H9 (cell line): Measurements from ENCODE around the gene GMNN. TPM values are rescaled to one million over a fixed set of nuclear protein-coding genes. Genes with fewer than 3 reads are reported as not detected.

ENCODE experiments used
- DNase-seq: peaks from one replicate; pipeline ENCODE4 v3.0.0-alpha.2; 2017
- H2AFZ ChIP-seq: one replicate; pipeline ENCODE4 v1.6.1; 2013; ENCODE audit warnings: mild to moderate bottlenecking, low read length, control low read depth, moderate library complexity
- H2AK5ac ChIP-seq: 2 replicates; pipeline ENCODE4 v1.6.1; 2013; ENCODE audit warnings: low read length, control low read depth, mixed read lengths; ENCODE audit not compliant: insufficient read length
- H2BK120ac ChIP-seq: one replicate; pipeline ENCODE4 v1.6.1; 2013; ENCODE audit warnings: low read depth, mild to moderate bottlenecking, low read length, control low read depth, inconsistent platforms; ENCODE audit not compliant: poor library complexity, severe bottlenecking
- H2BK12ac ChIP-seq: 2 replicates; pipeline ENCODE4 v1.6.1; 2013; ENCODE audit warnings: low read length, control low read depth, mixed read lengths, low read depth; ENCODE audit not compliant: insufficient read length
- H2BK15ac ChIP-seq: 2 replicates; pipeline ENCODE4 v1.6.1; 2013; ENCODE audit warnings: low read depth, low read length, control low read depth
- H2BK20ac ChIP-seq: one replicate; pipeline ENCODE4 v1.6.1; 2013; ENCODE audit warnings: low read depth, mild to moderate bottlenecking, low read length, control low read depth, inconsistent platforms; ENCODE audit not compliant: poor library complexity, severe bottlenecking
- H2BK5ac ChIP-seq: 2 replicates; pipeline ENCODE4 v1.6.1; 2013; ENCODE audit warnings: low read length, control low read depth, mixed read lengths; ENCODE audit not compliant: insufficient read length
- H3K14ac ChIP-seq: 2 replicates; pipeline ENCODE4 v1.6.1; 2013; ENCODE audit warnings: low read length, control low read depth; ENCODE audit not compliant: insufficient read depth
- H3K18ac ChIP-seq: 2 replicates; pipeline ENCODE4 v1.6.1; 2013; ENCODE audit warnings: low read depth, mild to moderate bottlenecking, mixed read lengths, low read length, control low read depth; ENCODE audit not compliant: insufficient read length
- H3K23ac ChIP-seq: 2 replicates; pipeline ENCODE4 v1.6.1; 2013; ENCODE audit warnings: low read length, control low read depth, mixed read lengths, low read depth; ENCODE audit not compliant: insufficient read length
- H3K23me2 ChIP-seq: 2 replicates; pipeline ENCODE4 v1.6.1; 2013; ENCODE audit warnings: low read depth, mild to moderate bottlenecking, mixed read lengths, low read length, control low read depth; ENCODE audit not compliant: insufficient read length, poor library complexity, severe bottlenecking
- H3K27ac ChIP-seq: 2 replicates; pipeline ENCODE4 v1.5.1; 2013; ENCODE audit warnings: low read length, control low read depth, mixed read lengths, low read depth; ENCODE audit not compliant: insufficient read length
- H3K27me3 ChIP-seq: 2 replicates; pipeline ENCODE4 v1.6.1; 2013; ENCODE audit warnings: low read length, control low read depth, inconsistent platforms; ENCODE audit not compliant: insufficient read depth
- H3K4ac ChIP-seq: 2 replicates; pipeline ENCODE4 v1.6.1; 2013; ENCODE audit warnings: low read depth, mild to moderate bottlenecking, control low read depth, inconsistent platforms, low read length, moderate library complexity
- H3K4me1 ChIP-seq: 2 replicates; pipeline ENCODE4 v1.6.1; 2013; ENCODE audit warnings: low read length, control low read depth, inconsistent platforms; ENCODE audit not compliant: insufficient read depth
- H3K4me2 ChIP-seq: 2 replicates; pipeline ENCODE4 v1.6.1; 2013; ENCODE audit warnings: low read length, control low read depth, mixed read lengths; ENCODE audit not compliant: insufficient read length, insufficient read depth
- H3K56ac ChIP-seq: 2 replicates; pipeline ENCODE4 v1.6.1; 2013; ENCODE audit warnings: low read depth, mild to moderate bottlenecking, mixed read lengths, low read length, control low read depth; ENCODE audit not compliant: insufficient read length
- H3K79me1 ChIP-seq: 2 replicates; pipeline ENCODE4 v1.6.1; 2013; ENCODE audit warnings: low read depth, mild to moderate bottlenecking, moderate library complexity, low read length, control low read depth, inconsistent platforms; ENCODE audit not compliant: insufficient read depth, poor library complexity, severe bottlenecking
- H3K79me2 ChIP-seq: 2 replicates; pipeline ENCODE4 v1.6.1; 2013; ENCODE audit warnings: low read length, control low read depth, inconsistent platforms; ENCODE audit not compliant: insufficient read depth
- H3K9ac ChIP-seq: 2 replicates; pipeline ENCODE4 v1.6.1; 2013; ENCODE audit warnings: low read length, control low read depth, mixed read lengths; ENCODE audit not compliant: insufficient read length; ENCODE audit errors: extremely low read depth
- H3K9me3 ChIP-seq: one replicate; pipeline ENCODE4 v1.6.1; 2013; ENCODE audit warnings: low read depth, low read length, inconsistent platforms; ENCODE audit not compliant: control insufficient read depth
- H3T11ph ChIP-seq: one replicate; pipeline ENCODE4 v1.6.1; 2013; ENCODE audit warnings: mild to moderate bottlenecking, low read length, control low read depth, inconsistent platforms
- H4K20me1 ChIP-seq: one replicate; pipeline ENCODE4 v1.6.1; 2013; ENCODE audit not compliant: control insufficient read depth, insufficient read length, insufficient read depth
- H4K5ac ChIP-seq: 2 replicates; pipeline ENCODE4 v1.6.1; 2013; ENCODE audit warnings: low read depth, mild to moderate bottlenecking, mixed read lengths, low read length, control low read depth; ENCODE audit not compliant: insufficient read length
- H4K8ac ChIP-seq: replicated peaks from 2 replicates; pipeline ENCODE4 v1.6.1; 2013; ENCODE audit warnings: low read length, control low read depth, mixed read lengths, low read depth; ENCODE audit not compliant: insufficient read length
- H4K91ac ChIP-seq: 2 replicates; pipeline ENCODE4 v1.6.1; 2013; ENCODE audit warnings: low read depth, mild to moderate bottlenecking, moderate library complexity, mixed read lengths, low read length, control low read depth; ENCODE audit not compliant: insufficient read length
- H3K27ac Mint-ChIP-seq, 3 experiments: 2 replicates in 2 of 3; 3 replicates in 1 of 3; pipeline ENCODE4 v1.8.0; 2020 to 2021; ENCODE audit warnings: mixed read lengths in 3 of 3, mild to moderate bottlenecking in 1 of 3, moderate library complexity in 1 of 3
- H3K27me3 Mint-ChIP-seq: 2 replicates; pipeline ENCODE4 v1.8.0; 2021; ENCODE audit warnings: low read depth, mild to moderate bottlenecking, moderate library complexity, mixed read lengths
- H3K36me3 Mint-ChIP-seq, 3 experiments: 2 replicates in 2 of 3; 3 replicates in 1 of 3; pipeline ENCODE4 v1.8.0; 2020 to 2021; ENCODE audit warnings: low read depth in 3 of 3, mixed read lengths in 3 of 3; ENCODE audit not compliant: insufficient read depth in 1 of 3
- H3K4me1 Mint-ChIP-seq, 2 experiments: 2 replicates each; pipeline ENCODE4 v1.8.0; 2020; ENCODE audit warnings: mixed read lengths in 2 of 2
- H3K4me3 Mint-ChIP-seq, 2 experiments: 2 replicates in 1 of 2; 3 replicates in 1 of 2; pipeline ENCODE4 v1.8.0; 2020 to 2021; ENCODE audit warnings: mild to moderate bottlenecking in 2 of 2, mixed read lengths in 2 of 2, moderate library complexity in 1 of 2
- H3K9me3 Mint-ChIP-seq, 2 experiments: 2 replicates in 1 of 2; 3 replicates in 1 of 2; pipeline ENCODE4 v1.8.0; 2020; ENCODE audit warnings: mild to moderate bottlenecking in 2 of 2, mixed read lengths in 2 of 2, moderate library complexity in 1 of 2
- CTCF ChIP-seq: fragments of 200-600 bp; sonication (generic); conservative IDR thresholded peaks from 3 replicates; pipeline ENCODE4 v1.8.0; 2021; ENCODE audit warnings: antibody characterized with exemption, mild to moderate bottlenecking
- WGBS: extraction: QIAGEN DNeasy Blood & Tissue Kit; methylation state at CpG from one replicate; pipeline ENCODE4 v1.1.7; 2013; ENCODE audit warnings: missing lambda C conversion rate, low lambda C conversion rate, mixed read lengths; ENCODE audit not compliant: insufficient read length; ENCODE audit errors: extremely low coverage; 5-methylcytosine and 5-hydroxymethylcytosine counted together
- total RNA-seq: library from RNA; stranded (reverse); gene quantifications from 2 replicates; pipeline ENCODE4 v1.2.1, GENCODE V29; 2021

GMNN gene
- total RNA-seq, 1 experiment from 2014 or later: 106 TPM

- no peak overlapping the region for H3K4ac ChIP-seq
Observed at GRCh38 chr6:24799541-24799915, 24.8 kb downstream of the GMNN start.

More at GRCh38 chr6:24799541-24799915, 24.8 kb downstream of the GMNN start:
- H3K36me3 Mint-ChIP-seq: peaks cover 0 to 4% (median 4%) of the 10 kb centered on the region in 3 experiments; a peak in 1 of 7 replicates
- Histone ChIP-seq H2BK120ac (no peak overlapping the region), H4K5ac (no peak overlapping the region), H3K56ac (no peak overlapping the region), H3K27me3 (no peaks in the 10 kb centered on the region; the same call in 1 of the 2 replicates), H3K79me2 (no peaks in the 10 kb centered on the region), H3K4me1 (peaks cover 5% of the 10 kb centered on the region), H2AK5ac (no peak overlapping the region), H3K9me3 (no peaks in the 10 kb centered on the region), H3K23me2 (no peaks in the 10 kb centered on the region), H3K23ac (no peak overlapping the region), H3K18ac (no peak overlapping the region), H3K27ac (no peak overlapping the region), H2BK15ac (no peak overlapping the region), H3K9ac (no peak overlapping the region), H4K8ac (no peak overlapping the region), H2BK20ac (no peak overlapping the region), H2BK12ac (no peak overlapping the region), H2AFZ (no peak overlapping the region), H3K14ac (no peak overlapping the region), H3T11ph (no peak overlapping the region), H3K79me1 (no peaks in the 10 kb centered on the region), H2BK5ac (no peak overlapping the region), H4K20me1 (no peaks in the 10 kb centered on the region), H3K4me2 (no peak overlapping the region), H4K91ac (no peak overlapping the region)
- TF ChIP-seq CTCF: no peak
- H3K27me3 Mint-ChIP-seq: no peaks in the 10 kb centered on the region
- no peak overlapping the region for H3K27ac Mint-ChIP-seq
- WGBS: no CpG with 5 or more reads among the region's 1 CpG
- no peaks in the 10 kb centered on the region for H3K9me3 Mint-ChIP-seq
- H3K4me1 Mint-ChIP-seq: peaks cover 13 to 20% of the 10 kb centered on the region in 2 experiments
- DNase-seq: no peak
- no peak overlapping the region for H3K4me3 Mint-ChIP-seq
